Left ventricle myocardium inferior (tissue), 1 donor: ENCODE measurements around the gene CPAMD8. TPM values are rescaled to one million over a fixed set of nuclear protein-coding genes. Genes with fewer than 3 reads are reported as not detected.
A peak's percentile ranks its signal among the peaks of the same experiment; 100 is the strongest.

Source experiments
- DNase-seq: peaks from one replicate; pipeline ENCODE4 v3.0.0-alpha.2; 2020
- H3K27ac ChIP-seq: fragments of 200-600 bp; replicated peaks from 2 replicates; pipeline ENCODE4 v1.8.0; 2021
- H3K27me3 ChIP-seq: fragments of 200-600 bp; 2 replicates; pipeline ENCODE4 v1.8.0; 2021; ENCODE audit warnings: low read depth
- H3K36me3 ChIP-seq: fragments of 200-600 bp; 2 replicates; pipeline ENCODE4 v1.8.0; 2021
- H3K4me1 ChIP-seq: fragments of 200-600 bp; 2 replicates; pipeline ENCODE4 v1.8.0; 2021
- H3K4me3 ChIP-seq: fragments of 200-600 bp; 2 replicates; pipeline ENCODE4 v1.8.0; 2021; ENCODE audit warnings: mild to moderate bottlenecking, moderate library complexity
- H3K9me3 ChIP-seq: fragments of 200-600 bp; replicated peaks from 2 replicates; pipeline ENCODE4 v1.8.0; 2021
- CTCF ChIP-seq: fragments of 200-600 bp; IDR thresholded peaks from 2 replicates; pipeline ENCODE4 v1.8.0; 2021; ENCODE audit warnings: antibody characterized with exemption, mild to moderate bottlenecking, borderline replicate concordance
- intact Hi-C: fragments of 100-400 bp; cut with micrococcal nuclease; formaldehyde crosslinking; loops from one replicate; pipeline ENCODE4 v1.11.0; 2022
- total RNA-seq: library from RNA; stranded (reverse); fragmentation: NEBNext Ultra II Directional; extraction: Animal tissue kit (Norgen Biotek cat#: 25700); gene quantifications from one replicate; pipeline ENCODE4 v1.2.1, GENCODE V29; 2021
- donor health status: DM: no; HTN: yes; CAD: no; lungs with severe emphysema.

CPAMD8 gene
- total RNA-seq, 1 donor from 2014 or later = 13.7 TPM

GRCh38 chr19:17041976-17042375 lies 15.4 kb upstream of the CPAMD8 start:
- no peak for TF ChIP-seq CTCF
- Histone ChIP-seq H3K9me3 (no peaks in the 10 kb centered on the region), H3K36me3 (no peaks in the 10 kb centered on the region), H3K27ac (peak overlapping the region; percentile 85), H3K27me3 (peaks cover 15% of the 10 kb centered on the region), H3K4me1 (peaks cover 15% of the 10 kb centered on the region), H3K4me3 (no peak overlapping the region)
- intact Hi-C loops = no loop called here
- DNase-seq = peak; percentile 53

GRCh38 chr19:17037966-17038500 lies 11.4 kb upstream of the CPAMD8 start:
- peaks cover 15% of the 10 kb centered on the region for H3K4me1 ChIP-seq
- H3K4me3 ChIP-seq = no peak overlapping the region
- no peak for DNase-seq
- H3K9me3 ChIP-seq = no peaks in the 10 kb centered on the region
- no peak overlapping the region for H3K27ac ChIP-seq
- TF ChIP-seq CTCF = no peak
- peaks cover 24% of the 10 kb centered on the region for H3K27me3 ChIP-seq
- intact Hi-C loops = no loop called here
- no peaks in the 10 kb centered on the region for H3K36me3 ChIP-seq

- peaks cover 24% of the 10 kb centered on the region for H3K27me3 ChIP-seq
- intact Hi-C loops = no loop called here
- H3K4me3 ChIP-seq = no peak overlapping the region
- peaks cover 8% of the 10 kb centered on the region for H3K4me1 ChIP-seq
- no peaks in the 10 kb centered on the region for H3K36me3 ChIP-seq
- H3K9me3 ChIP-seq = no peaks in the 10 kb centered on the region
- TF ChIP-seq CTCF = no peak
- no peak overlapping the region for H3K27ac ChIP-seq
- no peak for DNase-seq
These were observed 10.6 kb upstream of the CPAMD8 start for GRCh38 chr19:17037184-17037583.

GRCh38 chr19:17036640-17037039 lies 10.0 kb upstream of the CPAMD8 start:
- no peak overlapping the region for H3K27ac ChIP-seq

GRCh38 chr19:17035842-17036424 lies 9.3 kb upstream of the CPAMD8 start:
- Histone ChIP-seq H3K27ac (no peak overlapping the region), H3K4me3 (no peak overlapping the region), H3K27me3 (peaks cover 24% of the 10 kb centered on the region), H3K36me3 (no peaks in the 10 kb centered on the region), H3K9me3 (no peaks in the 10 kb centered on the region), H3K4me1 (no peaks in the 10 kb centered on the region)
- intact Hi-C loops = no loop called here
- TF ChIP-seq CTCF = no peak
- peak; percentile 33 for DNase-seq

More at GRCh38 chr19:17036640-17037039, 10.0 kb upstream of the CPAMD8 start:
- no peak for DNase-seq
- H3K27me3 ChIP-seq = peaks cover 24% of the 10 kb centered on the region
- H3K9me3 ChIP-seq = no peaks in the 10 kb centered on the region
- no peak overlapping the region for H3K4me3 ChIP-seq
- no peak for TF ChIP-seq CTCF
- H3K4me1 ChIP-seq = peaks cover 3% of the 10 kb centered on the region
- intact Hi-C loops = no loop called here
- H3K36me3 ChIP-seq = no peaks in the 10 kb centered on the region
